ENCODE measurements around the gene SEPTIN12.

GRCh38 chr16:4800290-4801041 is 12.3 kb upstream of the SEPTIN12 start:
- TF ChIP-seq, protein P1, sequence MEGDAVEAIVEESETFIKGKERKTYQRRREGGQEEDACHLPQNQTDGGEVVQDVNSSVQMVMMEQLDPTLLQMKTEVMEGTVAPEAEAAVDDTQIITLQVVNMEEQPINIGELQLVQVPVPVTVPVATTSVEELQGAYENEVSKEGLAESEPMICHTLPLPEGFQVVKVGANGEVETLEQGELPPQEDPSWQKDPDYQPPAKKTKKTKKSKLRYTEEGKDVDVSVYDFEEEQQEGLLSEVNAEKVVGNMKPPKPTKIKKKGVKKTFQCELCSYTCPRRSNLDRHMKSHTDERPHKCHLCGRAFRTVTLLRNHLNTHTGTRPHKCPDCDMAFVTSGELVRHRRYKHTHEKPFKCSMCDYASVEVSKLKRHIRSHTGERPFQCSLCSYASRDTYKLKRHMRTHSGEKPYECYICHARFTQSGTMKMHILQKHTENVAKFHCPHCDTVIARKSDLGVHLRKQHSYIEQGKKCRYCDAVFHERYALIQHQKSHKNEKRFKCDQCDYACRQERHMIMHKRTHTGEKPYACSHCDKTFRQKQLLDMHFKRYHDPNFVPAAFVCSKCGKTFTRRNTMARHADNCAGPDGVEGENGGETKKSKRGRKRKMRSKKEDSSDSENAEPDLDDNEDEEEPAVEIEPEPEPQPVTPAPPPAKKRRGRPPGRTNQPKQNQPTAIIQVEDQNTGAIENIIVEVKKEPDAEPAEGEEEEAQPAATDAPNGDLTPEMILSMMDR (IDR thresholded peaks at IDR 0.05) = no peak
- no peak for TF ChIP-seq POLR2A (IDR thresholded peaks at IDR 0.05)

All from esophagus squamous epithelium (tissue), 4 donors.